Coronary artery (tissue), 2 donors: ENCODE data around the gene LARGE1.
A peak's percentile ranks its signal among the peaks of the same experiment; 100 is the strongest.

Source experiments
- DNase-seq: peaks from one replicate; pipeline ENCODE4 v3.0.0-alpha.2; 2017; ENCODE audit warnings: low spot score
- H3K27ac ChIP-seq, 2 donors: fragments of 200-600 bp; sonication (generic); one replicate each; pipeline ENCODE4 v1.5.1; 2016 to 2019
- H3K4me3 ChIP-seq: fragments of 200-600 bp; sonication (generic); 2 replicates; pipeline ENCODE4 v1.5.1; 2016; ENCODE audit warnings: mild to moderate bottlenecking, moderate library complexity
- TF ChIP-seq, protein P1 (sequence below): fragments of 200-600 bp; sonication (generic); IDR thresholded peaks from one replicate; pipeline ENCODE4 v1.5.1; 2019; ENCODE audit warnings: antibody characterized with exemption

LARGE1 gene

DNA sequence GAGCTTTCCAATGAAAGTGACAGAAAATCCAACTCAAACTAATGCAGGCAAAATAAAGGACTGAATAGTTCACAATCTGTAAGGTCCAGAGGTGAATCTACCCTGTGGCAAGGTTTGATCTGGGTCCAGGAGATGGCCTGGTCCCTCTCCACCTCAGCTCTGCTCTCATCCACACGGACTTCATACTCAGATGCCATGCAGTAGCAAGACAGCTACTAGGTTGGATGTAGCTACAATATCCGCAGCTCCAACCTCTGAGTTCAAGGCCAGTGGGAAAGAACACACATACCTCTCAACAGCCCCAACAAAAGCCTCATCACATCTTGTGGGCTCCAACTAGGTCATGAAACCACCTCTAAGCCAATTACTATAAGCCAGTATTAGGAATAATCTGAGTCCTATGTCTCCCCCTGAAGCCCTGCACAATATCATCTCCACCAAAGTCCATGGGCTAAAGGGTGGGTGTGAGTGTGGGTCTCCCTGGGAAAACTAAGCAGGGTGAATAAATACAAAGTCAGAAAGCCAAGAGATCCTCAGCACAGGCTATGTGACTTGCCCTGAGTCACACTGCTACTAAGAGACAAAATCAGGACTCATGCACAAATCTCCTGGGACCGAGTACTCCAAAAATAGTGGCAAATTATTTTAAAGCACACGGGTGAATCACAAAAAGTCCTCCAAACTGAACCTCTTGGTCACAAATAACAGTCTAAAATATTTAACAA lies 78.8 kb downstream of the LARGE1 start:
- Histone ChIP-seq H3K27ac (peak overlapping the region; percentile 75 to 84), H3K4me3 (peak overlapping the region; percentile 50)
- no peak for DNase-seq
- TF ChIP-seq, protein P1, sequence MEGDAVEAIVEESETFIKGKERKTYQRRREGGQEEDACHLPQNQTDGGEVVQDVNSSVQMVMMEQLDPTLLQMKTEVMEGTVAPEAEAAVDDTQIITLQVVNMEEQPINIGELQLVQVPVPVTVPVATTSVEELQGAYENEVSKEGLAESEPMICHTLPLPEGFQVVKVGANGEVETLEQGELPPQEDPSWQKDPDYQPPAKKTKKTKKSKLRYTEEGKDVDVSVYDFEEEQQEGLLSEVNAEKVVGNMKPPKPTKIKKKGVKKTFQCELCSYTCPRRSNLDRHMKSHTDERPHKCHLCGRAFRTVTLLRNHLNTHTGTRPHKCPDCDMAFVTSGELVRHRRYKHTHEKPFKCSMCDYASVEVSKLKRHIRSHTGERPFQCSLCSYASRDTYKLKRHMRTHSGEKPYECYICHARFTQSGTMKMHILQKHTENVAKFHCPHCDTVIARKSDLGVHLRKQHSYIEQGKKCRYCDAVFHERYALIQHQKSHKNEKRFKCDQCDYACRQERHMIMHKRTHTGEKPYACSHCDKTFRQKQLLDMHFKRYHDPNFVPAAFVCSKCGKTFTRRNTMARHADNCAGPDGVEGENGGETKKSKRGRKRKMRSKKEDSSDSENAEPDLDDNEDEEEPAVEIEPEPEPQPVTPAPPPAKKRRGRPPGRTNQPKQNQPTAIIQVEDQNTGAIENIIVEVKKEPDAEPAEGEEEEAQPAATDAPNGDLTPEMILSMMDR = no peak

DNA sequence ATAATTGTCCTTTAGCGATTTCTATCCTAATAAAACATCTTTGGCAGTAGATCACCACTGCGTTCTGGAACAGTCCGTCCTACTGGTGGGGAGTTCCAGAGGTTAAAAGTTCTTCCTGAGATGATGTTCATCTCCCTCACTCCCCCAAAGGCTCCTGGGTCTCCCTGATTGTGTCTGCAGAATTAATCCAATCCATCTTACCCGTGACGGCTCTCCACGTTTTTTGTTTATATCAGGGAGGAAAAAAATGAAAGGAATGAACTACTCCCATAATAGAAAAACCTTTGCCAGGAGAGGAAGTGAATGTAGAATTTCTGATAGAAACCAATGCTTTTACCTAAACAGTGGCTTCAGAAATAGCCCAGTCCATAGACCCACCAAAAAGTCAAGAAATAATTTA lies 81.6 kb downstream of the LARGE1 start:
- TF ChIP-seq, protein P1 = no peak
- no peak for DNase-seq
- Histone ChIP-seq H3K27ac (no peak overlapping the region), H3K4me3 (no peak overlapping the region)

DNA sequence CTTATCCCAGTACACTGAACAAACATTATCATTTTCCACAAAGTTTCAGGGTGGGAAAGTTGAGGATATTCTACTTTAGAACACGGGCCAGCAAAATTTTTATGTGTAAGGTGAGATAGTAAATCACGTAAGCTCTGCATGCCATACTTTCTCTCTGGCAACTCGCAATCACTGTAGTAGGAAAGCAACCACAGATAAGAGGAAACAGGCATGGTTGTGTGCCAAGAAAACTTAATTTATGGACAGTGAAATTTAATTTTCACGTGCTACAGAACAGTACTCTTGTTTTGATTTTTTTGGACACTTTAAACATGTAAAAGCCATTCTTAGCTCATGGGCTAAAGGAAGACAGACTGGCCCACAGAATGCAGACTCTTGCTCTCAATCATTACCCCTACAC lies 82.5 kb downstream of the LARGE1 start:
- Histone ChIP-seq H3K27ac (no peak overlapping the region), H3K4me3 (no peak overlapping the region)
- DNase-seq = no peak
- TF ChIP-seq, protein P1 = no peak

DNA sequence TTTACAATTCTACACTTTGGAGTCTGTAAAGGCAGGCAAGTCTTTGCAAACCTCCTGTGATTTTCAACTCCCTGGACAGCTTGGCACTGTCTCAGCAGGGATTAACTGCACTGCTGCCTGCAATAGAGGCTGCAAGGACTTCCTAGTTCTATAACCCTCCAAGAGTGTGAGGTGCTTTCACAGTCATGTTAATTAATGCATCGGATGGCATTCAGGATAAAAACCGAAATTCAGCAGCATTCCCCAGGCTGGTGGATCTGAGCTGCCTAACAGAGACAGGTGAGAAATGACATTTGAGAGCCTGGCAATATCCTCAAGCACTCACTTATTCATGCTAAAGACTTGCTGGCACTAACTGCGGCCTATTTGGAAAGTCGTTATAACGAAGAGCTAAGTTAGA lies 85.0 kb downstream of the LARGE1 start:
- no peak overlapping the region for H3K27ac ChIP-seq
- TF ChIP-seq, protein P1 = no peak
- DNase-seq = no peak

DNA sequence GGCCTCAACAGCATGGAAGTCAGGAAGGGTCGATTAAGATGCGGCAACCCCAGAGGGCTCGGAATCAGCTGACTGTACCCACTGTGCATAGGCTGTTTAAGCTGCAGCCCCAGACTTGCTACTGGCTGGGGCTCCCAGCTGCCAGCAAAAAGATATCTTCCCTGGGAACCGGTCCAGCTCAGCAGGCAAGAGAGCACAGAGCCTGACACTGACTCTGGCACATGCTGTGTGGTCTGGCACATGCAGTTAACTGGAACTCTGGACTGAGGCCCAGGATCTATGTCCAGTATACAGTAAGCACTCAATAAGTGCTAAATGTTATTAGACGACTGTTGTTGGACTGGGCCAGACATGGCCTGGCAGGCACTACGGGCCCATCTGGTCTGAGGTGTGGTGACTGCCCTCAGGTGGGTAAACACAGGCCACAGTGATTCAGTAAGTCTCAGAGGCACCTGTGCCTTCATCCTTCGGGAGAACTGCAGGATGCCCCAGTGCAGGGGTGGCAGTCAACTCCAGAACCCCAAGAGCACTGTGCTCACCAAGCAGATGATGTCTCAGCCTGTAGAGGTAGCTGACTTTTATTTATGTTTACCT lies 87.6 kb downstream of the LARGE1 start:
- Histone ChIP-seq H3K4me3 (no peak overlapping the region), H3K27ac (no peak overlapping the region)
- no peak for DNase-seq
- TF ChIP-seq, protein P1 = no peak

More for the DNA sequence above, 85.0 kb downstream of the LARGE1 start:
- H3K4me3 ChIP-seq = no peak overlapping the region

DNA sequence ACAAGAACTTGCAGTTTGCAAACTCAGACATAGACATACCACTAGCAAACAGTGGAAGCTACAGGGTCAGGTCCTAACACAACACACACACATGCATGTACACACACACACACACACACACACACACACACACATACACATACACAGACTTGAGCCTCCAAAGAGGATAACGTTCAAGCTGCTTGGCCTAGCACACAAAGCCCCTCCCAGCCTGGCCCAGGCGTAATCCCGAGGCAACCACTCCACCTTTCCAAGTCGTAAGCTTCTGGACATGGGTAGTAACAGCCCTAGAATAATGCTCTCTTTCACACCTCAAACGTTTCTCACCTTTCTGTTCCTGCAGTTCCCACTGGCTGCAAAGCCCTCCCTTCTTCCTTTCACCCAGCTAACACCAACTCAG lies 88.6 kb downstream of the LARGE1 start:
- DNase-seq = no peak
- no peak overlapping the region for H3K27ac ChIP-seq
- H3K4me3 ChIP-seq = no peak overlapping the region
- TF ChIP-seq, protein P1 = no peak

GRCh38 chr22:33831207-33831606 lies 89.1 kb downstream of the LARGE1 start:
- no peak overlapping the region for H3K27ac ChIP-seq
- TF ChIP-seq, protein P1 = no peak
- DNase-seq = no peak

More at GRCh38 chr22:33831207-33831606, 89.1 kb downstream of the LARGE1 start:
- no peak overlapping the region for H3K4me3 ChIP-seq
